Loucy (cell line): Measurements from ENCODE around the gene ZNF486.
"Not testable (repeated sequence)": the region's sequence is repeated elsewhere in the genome, so short reads cannot be mapped to it uniquely, and the experiment has no call there.

Experiments
- EZH2phosphoT487 ChIP-seq: fragments of 200-600 bp; IDR thresholded peaks from 2 replicates; pipeline ENCODE4 v1.6.1; 2018; ENCODE audit warnings: antibody characterized with exemption, mild to moderate bottlenecking, moderate library complexity, borderline replicate concordance
- TF ChIP-seq, protein P1 (sequence below): fragments of 200-600 bp; sonication (generic); conservative IDR thresholded peaks from 2 replicates; pipeline ENCODE4 v1.5.1; 2014; ENCODE audit warnings: mild to moderate bottlenecking, antibody characterized with exemption, low read length

DNA sequence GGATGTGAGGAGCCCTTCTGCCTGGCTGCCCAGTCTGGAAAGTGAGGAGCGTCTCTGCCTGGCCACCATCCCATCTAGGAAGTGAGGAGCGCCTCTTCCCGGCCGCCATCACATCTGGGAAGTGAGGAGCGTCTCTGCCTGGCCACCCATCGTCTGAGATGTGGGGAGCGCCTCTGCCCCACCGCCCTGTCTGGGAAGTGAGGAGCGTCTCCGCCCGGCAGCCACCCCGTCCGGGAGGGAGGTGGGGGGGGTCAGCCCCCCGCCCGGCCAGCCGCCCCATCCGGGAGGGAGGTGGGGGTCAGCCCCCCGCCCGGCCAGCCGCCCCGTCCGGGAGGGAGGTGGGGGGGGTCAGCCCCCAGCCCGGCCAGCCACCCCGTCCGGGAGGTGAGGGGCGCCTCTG, 47.4 kb downstream of the ZNF486 start:
- TF ChIP-seq, protein P1, sequence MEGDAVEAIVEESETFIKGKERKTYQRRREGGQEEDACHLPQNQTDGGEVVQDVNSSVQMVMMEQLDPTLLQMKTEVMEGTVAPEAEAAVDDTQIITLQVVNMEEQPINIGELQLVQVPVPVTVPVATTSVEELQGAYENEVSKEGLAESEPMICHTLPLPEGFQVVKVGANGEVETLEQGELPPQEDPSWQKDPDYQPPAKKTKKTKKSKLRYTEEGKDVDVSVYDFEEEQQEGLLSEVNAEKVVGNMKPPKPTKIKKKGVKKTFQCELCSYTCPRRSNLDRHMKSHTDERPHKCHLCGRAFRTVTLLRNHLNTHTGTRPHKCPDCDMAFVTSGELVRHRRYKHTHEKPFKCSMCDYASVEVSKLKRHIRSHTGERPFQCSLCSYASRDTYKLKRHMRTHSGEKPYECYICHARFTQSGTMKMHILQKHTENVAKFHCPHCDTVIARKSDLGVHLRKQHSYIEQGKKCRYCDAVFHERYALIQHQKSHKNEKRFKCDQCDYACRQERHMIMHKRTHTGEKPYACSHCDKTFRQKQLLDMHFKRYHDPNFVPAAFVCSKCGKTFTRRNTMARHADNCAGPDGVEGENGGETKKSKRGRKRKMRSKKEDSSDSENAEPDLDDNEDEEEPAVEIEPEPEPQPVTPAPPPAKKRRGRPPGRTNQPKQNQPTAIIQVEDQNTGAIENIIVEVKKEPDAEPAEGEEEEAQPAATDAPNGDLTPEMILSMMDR = not testable (repeated sequence)
- not testable (repeated sequence) for TF ChIP-seq EZH2phosphoT487
